ENCODE results near the gene USP5.

Gene USP5

GRCh38 chr12:6822426-6823135, 29.4 kb upstream of the USP5 start:
- Histone ChIP-seq H3K9me3 (ENCODE audit: control insufficient read depth, insufficient read depth, low read length) (no peaks in the 10 kb centered on the region), H3K36me3 (ENCODE audit: insufficient read depth, low read length) (no peaks in the 10 kb centered on the region), H3K9ac (ENCODE audit: low read depth, low read length) (peak overlapping the region; percentile 64; the same call in 1 of the 2 replicates), H3K4me1 (ENCODE audit: insufficient read depth, low read length) (peaks cover 34% of the 10 kb centered on the region)

GRCh38 chr12:6823182-6824084, 28.5 kb upstream of the USP5 start:
- peaks cover 27% of the 10 kb centered on the region for H3K4me1 ChIP-seq (ENCODE audit: insufficient read depth, low read length)
- no peak overlapping the region for H3K9ac ChIP-seq (ENCODE audit: low read depth, low read length)
- no peaks in the 10 kb centered on the region for H3K36me3 ChIP-seq (ENCODE audit: insufficient read depth, low read length)
- no peaks in the 10 kb centered on the region for H3K9me3 ChIP-seq (ENCODE audit: control insufficient read depth, insufficient read depth, low read length)

- no peaks in the 10 kb centered on the region for H3K36me3 ChIP-seq (ENCODE audit: insufficient read depth, low read length)
- no peak overlapping the region for H3K9ac ChIP-seq (ENCODE audit: low read depth, low read length)
- H3K4me1 ChIP-seq (ENCODE audit: insufficient read depth, low read length), result peaks cover 26% of the 10 kb centered on the region
- H3K9me3 ChIP-seq (ENCODE audit: control insufficient read depth, insufficient read depth, low read length), result no peaks in the 10 kb centered on the region
Measured at GRCh38 chr12:6824085-6824775, 27.7 kb upstream of the USP5 start.

GRCh38 chr12:6824901-6825381, 27.0 kb upstream of the USP5 start:
- H3K4me1 ChIP-seq (ENCODE audit: insufficient read depth, low read length), result peaks cover 19% of the 10 kb centered on the region
- H3K9me3 ChIP-seq (ENCODE audit: control insufficient read depth, insufficient read depth, low read length), result no peaks in the 10 kb centered on the region
- no peaks in the 10 kb centered on the region for H3K36me3 ChIP-seq (ENCODE audit: insufficient read depth, low read length)
- peak overlapping the region; percentile 37 for H3K9ac ChIP-seq (ENCODE audit: low read depth, low read length)

- Histone ChIP-seq H3K4me1 (ENCODE audit: insufficient read depth, low read length) (peaks cover 13% of the 10 kb centered on the region), H3K36me3 (ENCODE audit: insufficient read depth, low read length) (no peaks in the 10 kb centered on the region), H3K9me3 (ENCODE audit: control insufficient read depth, insufficient read depth, low read length) (no peaks in the 10 kb centered on the region), H3K9ac (ENCODE audit: low read depth, low read length) (peak overlapping the region; percentile 37)
Measured at GRCh38 chr12:6825398-6826124, 26.4 kb upstream of the USP5 start.

GRCh38 chr12:6826125-6826733, 25.7 kb upstream of the USP5 start:
- Histone ChIP-seq H3K9me3 (ENCODE audit: control insufficient read depth, insufficient read depth, low read length) (no peaks in the 10 kb centered on the region), H3K36me3 (ENCODE audit: insufficient read depth, low read length) (no peaks in the 10 kb centered on the region), H3K9ac (ENCODE audit: low read depth, low read length) (no peak overlapping the region), H3K4me1 (ENCODE audit: insufficient read depth, low read length) (peaks cover 9% of the 10 kb centered on the region)

- H3K9me3 ChIP-seq (ENCODE audit: control insufficient read depth, insufficient read depth, low read length), result no peaks in the 10 kb centered on the region
- H3K4me1 ChIP-seq (ENCODE audit: insufficient read depth, low read length), result peaks cover 9% of the 10 kb centered on the region
- peak overlapping the region; percentile 26 for H3K9ac ChIP-seq (ENCODE audit: low read depth, low read length)
- 0 out of 2 replicates have a peak, but pooled peaks cover 3% of the 10 kb centered on the region for H3K36me3 ChIP-seq (ENCODE audit: insufficient read depth, low read length)
Measured at GRCh38 chr12:6826734-6827436, 25.1 kb upstream of the USP5 start.

GRCh38 chr12:6827437-6827911, 24.5 kb upstream of the USP5 start:
- Histone ChIP-seq H3K9me3 (ENCODE audit: control insufficient read depth, insufficient read depth, low read length) (no peaks in the 10 kb centered on the region), H3K9ac (ENCODE audit: low read depth, low read length) (peak overlapping the region; percentile 34; the same call in 1 of the 2 replicates), H3K4me1 (ENCODE audit: insufficient read depth, low read length) (peaks cover 9% of the 10 kb centered on the region), H3K36me3 (ENCODE audit: insufficient read depth, low read length) (0 out of 2 replicates have a peak, but pooled peaks cover 3% of the 10 kb centered on the region)

- H3K36me3 ChIP-seq (ENCODE audit: insufficient read depth, low read length), result 0 out of 2 replicates have a peak, but pooled peaks cover 3% of the 10 kb centered on the region
- H3K9ac ChIP-seq (ENCODE audit: low read depth, low read length), result peak within 1 kb of the TSS; percentile 93
- no peaks in the 10 kb centered on the region for H3K9me3 ChIP-seq (ENCODE audit: control insufficient read depth, insufficient read depth, low read length)
- H3K4me1 ChIP-seq (ENCODE audit: insufficient read depth, low read length), result peaks cover 9% of the 10 kb centered on the region
Measured at GRCh38 chr12:6827982-6828780, 23.8 kb upstream of the USP5 start, which contains the start of gene P3H3. Gene P3H3 (plus strand): TSS chr12:6828407. CDS start chr12:6828441, 34 bp downstream.

GRCh38 chr12:6828781-6829535, 23.0 kb upstream of the USP5 start:
- 0 out of 2 replicates have a peak, but pooled peaks cover 6% of the 10 kb centered on the region for H3K36me3 ChIP-seq (ENCODE audit: insufficient read depth, low read length)
- H3K4me1 ChIP-seq (ENCODE audit: insufficient read depth, low read length), result peaks cover 9% of the 10 kb centered on the region
- peak overlapping the region; percentile 93 for H3K9ac ChIP-seq (ENCODE audit: low read depth, low read length)
- no peaks in the 10 kb centered on the region for H3K9me3 ChIP-seq (ENCODE audit: control insufficient read depth, insufficient read depth, low read length)

- 0 out of 2 replicates have a peak, but pooled peaks cover 11% of the 10 kb centered on the region for H3K36me3 ChIP-seq (ENCODE audit: insufficient read depth, low read length)
- peaks cover 9% of the 10 kb centered on the region for H3K4me1 ChIP-seq (ENCODE audit: insufficient read depth, low read length)
- H3K9me3 ChIP-seq (ENCODE audit: control insufficient read depth, insufficient read depth, low read length), result no peaks in the 10 kb centered on the region
- H3K9ac ChIP-seq (ENCODE audit: low read depth, low read length), result peak overlapping the region; percentile 93
Measured at GRCh38 chr12:6829536-6830220, 22.3 kb upstream of the USP5 start.

Data from ES-I3 (cell line).